H1 (cell line): Measurements from ENCODE around the gene ARID1B. TPM values are rescaled to one million over a fixed set of nuclear protein-coding genes. Genes with fewer than 3 reads are reported as not detected.

ENCODE experiments used
- CHD7 ChIP-seq: fragments of 300-600 bp; sonication (generic); IDR thresholded peaks from 2 replicates; pipeline ENCODE4 v1.7.1; 2012; ENCODE audit warnings: low read length, moderate library complexity, mild to moderate bottlenecking, inconsistent platforms; ENCODE audit not compliant: insufficient replicate concordance
- MAX ChIP-seq: IDR thresholded peaks from 2 replicates; pipeline ENCODE4 v1.6.1; 2012; ENCODE audit warnings: inconsistent platforms
- SP1 ChIP-seq: IDR thresholded peaks from 2 replicates; pipeline ENCODE4 v1.6.1; 2011; ENCODE audit warnings: low read depth, low read length
- TBP ChIP-seq: IDR thresholded peaks from 2 replicates; pipeline ENCODE4 v1.6.1; 2011; ENCODE audit warnings: low read depth, low read length, improper control_type of control experiment
- polyA plus RNA-seq, 7 experiments: library from polyadenylated mRNA; depleted of rRNA in 3 of 7; stranded (reverse) in 5 of 7; unstranded in 2 of 7; fragments of >200 nt in 5 of 7; fragments of 200-250 nt in 2 of 7; gene quantifications; 1 replicate in 5 of 7; 2 replicates in 1 of 7; 4 replicates in 1 of 7; pipeline versions ENCODE4 v1.2.1 to v1.2.3, GENCODE V29; 2011 to 2013; ENCODE audit warnings: missing spikeins in 2 of 7, mixed read lengths in 2 of 7
- total RNA-seq: library from RNA; stranded (reverse); fragmentation: NEBNext Ultra II Directional; extraction: Animal tissue kit (Norgen Biotek cat#: 25700); gene quantifications from 2 replicates; pipeline ENCODE4 v1.2.1, GENCODE V29; 2021

The ARID1B gene
- total and polyA plus RNA-seq, 2 of the 8 experiments (the other 6 are each of a cell fraction or from before 2014, with no cell fraction given), result 24.3 to 70.3 TPM

GRCh38 chr6:156849806-156850205, 72.6 kb downstream of the ARID1B start (continued):
- TF ChIP-seq CHD7, result no peak
- no peak for TF ChIP-seq TBP
- TF ChIP-seq SP1, result no peak
- no peak for TF ChIP-seq MAX
